Measurements from ENCODE around the gene FLT1. TPM values are rescaled to one million over a fixed set of nuclear protein-coding genes. Genes with fewer than 3 reads are reported as not detected.

The FLT1 gene
- total RNA-seq, 2 donors from 2014 or later: 3.2 to 10.3 TPM

- no peak for DNase-seq
- Histone ChIP-seq H3K36me3 (ENCODE audit: control insufficient read depth, insufficient read depth, low read length) (no peaks in the 10 kb centered on the region), H3K27me3 (ENCODE audit: control insufficient read depth, insufficient read depth, low read length, poor library complexity, severe bottlenecking) (no peaks in the 10 kb centered on the region), H3K9me3 (ENCODE audit: control insufficient read depth, low read length) (no peaks in the 10 kb centered on the region), H3K4me1 (ENCODE audit: control insufficient read depth, insufficient read depth, low read length) (no peaks in the 10 kb centered on the region), H3K4me3 (ENCODE audit: low read length) (no peak overlapping the region), H3K27ac (ENCODE audit: low read depth, low read length) (no peak overlapping the region), H3K9ac (ENCODE audit: extremely low read depth, low read length, poor library complexity, severe bottlenecking) (no peak overlapping the region)
- no peaks in the 10 kb centered on the region for H3K36me3 Mint-ChIP-seq (ENCODE audit: low read depth)
- WGBS, 2 experiments (ENCODE audit: insufficient coverage in 1 of 2, insufficient read length in 1 of 2): 87 to 97% methylated on average over 3 to 5 of the region's 5 CpGs
- H3K9me3 Mint-ChIP-seq: peaks cover 2% of the 10 kb centered on the region
- H3K27ac Mint-ChIP-seq: no peak overlapping the region
- H3K27me3 Mint-ChIP-seq (ENCODE audit: insufficient read depth): no peaks in the 10 kb centered on the region
- peaks cover 2% of the 10 kb centered on the region for H3K4me1 Mint-ChIP-seq
- no peak overlapping the region for H3K4me3 Mint-ChIP-seq
- TF ChIP-seq, protein P1, sequence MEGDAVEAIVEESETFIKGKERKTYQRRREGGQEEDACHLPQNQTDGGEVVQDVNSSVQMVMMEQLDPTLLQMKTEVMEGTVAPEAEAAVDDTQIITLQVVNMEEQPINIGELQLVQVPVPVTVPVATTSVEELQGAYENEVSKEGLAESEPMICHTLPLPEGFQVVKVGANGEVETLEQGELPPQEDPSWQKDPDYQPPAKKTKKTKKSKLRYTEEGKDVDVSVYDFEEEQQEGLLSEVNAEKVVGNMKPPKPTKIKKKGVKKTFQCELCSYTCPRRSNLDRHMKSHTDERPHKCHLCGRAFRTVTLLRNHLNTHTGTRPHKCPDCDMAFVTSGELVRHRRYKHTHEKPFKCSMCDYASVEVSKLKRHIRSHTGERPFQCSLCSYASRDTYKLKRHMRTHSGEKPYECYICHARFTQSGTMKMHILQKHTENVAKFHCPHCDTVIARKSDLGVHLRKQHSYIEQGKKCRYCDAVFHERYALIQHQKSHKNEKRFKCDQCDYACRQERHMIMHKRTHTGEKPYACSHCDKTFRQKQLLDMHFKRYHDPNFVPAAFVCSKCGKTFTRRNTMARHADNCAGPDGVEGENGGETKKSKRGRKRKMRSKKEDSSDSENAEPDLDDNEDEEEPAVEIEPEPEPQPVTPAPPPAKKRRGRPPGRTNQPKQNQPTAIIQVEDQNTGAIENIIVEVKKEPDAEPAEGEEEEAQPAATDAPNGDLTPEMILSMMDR (conservative IDR thresholded peaks at IDR 0.05): no peak
Measured at GRCh38 chr13:28402057-28402381, 92.9 kb downstream of the FLT1 start.

DNA sequence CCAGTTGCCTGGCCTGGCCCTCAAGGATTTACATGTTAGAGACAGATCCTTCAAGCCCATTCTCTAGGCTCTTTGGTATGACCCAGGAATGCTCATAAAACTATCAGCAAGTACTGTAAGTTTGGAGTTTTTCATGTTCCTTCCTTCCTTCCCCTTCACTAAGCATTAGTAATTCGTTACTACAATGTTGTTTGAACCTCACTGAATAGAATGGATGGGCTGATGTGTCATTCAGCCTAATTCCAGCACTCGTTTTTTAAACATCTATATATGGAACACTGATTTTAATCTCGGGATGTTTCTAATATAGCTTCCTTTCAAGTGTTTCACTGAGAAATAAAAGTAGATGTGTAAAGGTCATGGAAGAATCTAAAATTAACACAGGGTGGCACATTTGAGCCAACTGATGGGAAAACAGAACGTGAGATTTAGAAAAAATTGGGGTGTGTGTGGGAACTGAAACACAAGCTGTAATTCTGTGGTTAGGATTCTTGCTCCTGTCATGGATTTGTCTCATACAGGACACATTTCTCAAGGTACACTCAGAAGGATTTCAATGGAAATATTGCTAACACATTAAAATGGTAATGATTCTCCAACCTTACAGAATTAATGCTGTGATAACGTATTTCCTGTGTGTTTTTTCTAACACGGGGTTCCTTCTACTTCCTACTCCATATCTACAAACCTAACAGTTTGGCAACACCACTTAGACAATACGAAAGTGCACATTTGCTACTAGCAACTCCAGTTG, 93.4 kb downstream of the FLT1 start:
- H3K4me3 Mint-ChIP-seq: no peak overlapping the region
- Histone ChIP-seq H3K4me3 (ENCODE audit: low read length) (no peak overlapping the region), H3K9me3 (ENCODE audit: control insufficient read depth, low read length) (no peaks in the 10 kb centered on the region), H3K4me1 (ENCODE audit: control insufficient read depth, insufficient read depth, low read length) (no peaks in the 10 kb centered on the region), H3K27me3 (ENCODE audit: control insufficient read depth, insufficient read depth, low read length, poor library complexity, severe bottlenecking) (no peaks in the 10 kb centered on the region), H3K9ac (ENCODE audit: extremely low read depth, low read length, poor library complexity, severe bottlenecking) (no peak overlapping the region), H3K36me3 (ENCODE audit: control insufficient read depth, insufficient read depth, low read length) (no peaks in the 10 kb centered on the region), H3K27ac (ENCODE audit: low read depth, low read length) (no peak overlapping the region)
- H3K4me1 Mint-ChIP-seq: peaks cover 1% of the 10 kb centered on the region
- TF ChIP-seq, protein P1 (conservative IDR thresholded peaks at IDR 0.05): no peak
- no peaks in the 10 kb centered on the region for H3K36me3 Mint-ChIP-seq (ENCODE audit: low read depth)
- H3K9me3 Mint-ChIP-seq: no peaks in the 10 kb centered on the region
- DNase-seq: no peak
- no peak overlapping the region for H3K27ac Mint-ChIP-seq
- no peaks in the 10 kb centered on the region for H3K27me3 Mint-ChIP-seq (ENCODE audit: insufficient read depth)
- WGBS, 2 experiments (ENCODE audit: insufficient coverage in 1 of 2, insufficient read length in 1 of 2): 89 to 96% methylated on average over 7 of the region's 7 CpGs

- TF ChIP-seq, protein P1 (conservative IDR thresholded peaks at IDR 0.05): no peak
- Histone ChIP-seq H3K4me1 (ENCODE audit: control insufficient read depth, insufficient read depth, low read length) (peaks cover 8% of the 10 kb centered on the region), H3K9ac (ENCODE audit: extremely low read depth, low read length, poor library complexity, severe bottlenecking) (no peak overlapping the region), H3K36me3 (ENCODE audit: control insufficient read depth, insufficient read depth, low read length) (no peaks in the 10 kb centered on the region), H3K27me3 (ENCODE audit: control insufficient read depth, insufficient read depth, low read length, poor library complexity, severe bottlenecking) (no peaks in the 10 kb centered on the region), H3K27ac (ENCODE audit: low read depth, low read length) (no peak overlapping the region), H3K9me3 (ENCODE audit: control insufficient read depth, low read length) (no peaks in the 10 kb centered on the region), H3K4me3 (ENCODE audit: low read length) (no peak overlapping the region)
- no peak for DNase-seq
- no peaks in the 10 kb centered on the region for H3K9me3 Mint-ChIP-seq
- H3K27me3 Mint-ChIP-seq (ENCODE audit: insufficient read depth): no peaks in the 10 kb centered on the region
- no peak overlapping the region for H3K4me3 Mint-ChIP-seq
- WGBS, 2 experiments (ENCODE audit: insufficient coverage in 1 of 2, insufficient read length in 1 of 2): 91 to 100% methylated on average over 1 to 2 of the region's 2 CpGs
- peaks cover 30% of the 10 kb centered on the region for H3K4me1 Mint-ChIP-seq
- H3K36me3 Mint-ChIP-seq (ENCODE audit: low read depth): no peaks in the 10 kb centered on the region
- H3K27ac Mint-ChIP-seq: no peak overlapping the region
Measured at GRCh38 chr13:28396053-28396452, 98.9 kb downstream of the FLT1 start.
